SH-SY5Y (cell line): ENCODE results near the gene FAM13A.

Experiments used
- GATA2 ChIP-seq: IDR thresholded peaks from 2 replicates; pipeline ENCODE4 v1.6.1; 2011; ENCODE audit warnings: mild to moderate bottlenecking, low read depth, low read length
- GATA3 ChIP-seq: IDR thresholded peaks from 2 replicates; pipeline ENCODE4 v1.6.1; 2011; ENCODE audit warnings: low read depth, mild to moderate bottlenecking, low read length, moderate library complexity

FAM13A gene

GRCh38 chr4:88830598-88830997 is 226.4 kb downstream of the FAM13A start:
- TF ChIP-seq GATA3 = no peak
- TF ChIP-seq GATA2 = no peak

GRCh38 chr4:88828842-88829571 is 228.0 kb downstream of the FAM13A start:
- TF ChIP-seq GATA3 (no peak), GATA2 (no peak)

GRCh38 chr4:88827442-88827841 is 229.5 kb downstream of the FAM13A start:
- no peak for TF ChIP-seq GATA2
- no peak for TF ChIP-seq GATA3

GRCh38 chr4:88826771-88827170 is 230.2 kb downstream of the FAM13A start:
- TF ChIP-seq GATA3 = no peak
- no peak for TF ChIP-seq GATA2

- TF ChIP-seq GATA3 (no peak), GATA2 (no peak)
Measured at GRCh38 chr4:88825931-88826330, 231.1 kb downstream of the FAM13A start.

GRCh38 chr4:88823058-88823919 is 233.7 kb downstream of the FAM13A start:
- no peak for TF ChIP-seq GATA3
- no peak for TF ChIP-seq GATA2

- no peak for TF ChIP-seq GATA3
- TF ChIP-seq GATA2 = no peak
Measured at GRCh38 chr4:88822034-88822789, 234.8 kb downstream of the FAM13A start.

GRCh38 chr4:88821522-88821921 is 235.5 kb downstream of the FAM13A start:
- TF ChIP-seq GATA2 (no peak), GATA3 (no peak)

- TF ChIP-seq GATA2 (no peak), GATA3 (no peak)
Measured at GRCh38 chr4:88820698-88821415, 236.1 kb downstream of the FAM13A start.

GRCh38 chr4:88819818-88820697 is 236.9 kb downstream of the FAM13A start:
- TF ChIP-seq GATA2 (no peak), GATA3 (peak; percentile 42; the same call in 1 of the 2 replicates)

GRCh38 chr4:88818631-88819470 is 238.1 kb downstream of the FAM13A start:
- TF ChIP-seq GATA2 = no peak
- TF ChIP-seq GATA3 = no peak

GRCh38 chr4:88817740-88818139 is 239.2 kb downstream of the FAM13A start:
- TF ChIP-seq GATA3 (no peak), GATA2 (no peak)
